Hepatocyte (in vitro differentiated cells): ENCODE measurements around the gene SH3BP2.

Source experiments
- EZH2 ChIP-seq: fragments of 200-600 bp; sonication (generic); IDR thresholded peaks from 2 replicates; pipeline ENCODE4 v1.6.1; 2016; ENCODE audit warnings: antibody characterized with exemption, mild to moderate bottlenecking, borderline replicate concordance
- TF ChIP-seq, protein P1 (sequence below): fragments of 200-600 bp; sonication (generic); IDR thresholded peaks from 2 replicates; pipeline ENCODE4 v1.5.1; 2016; ENCODE audit warnings: antibody characterized with exemption, mild to moderate bottlenecking; ENCODE audit not compliant: poor library complexity

GRCh38 chr4:2762048-2762447 lies 30.8 kb upstream of the SH3BP2 start:
- TF ChIP-seq, protein P1, sequence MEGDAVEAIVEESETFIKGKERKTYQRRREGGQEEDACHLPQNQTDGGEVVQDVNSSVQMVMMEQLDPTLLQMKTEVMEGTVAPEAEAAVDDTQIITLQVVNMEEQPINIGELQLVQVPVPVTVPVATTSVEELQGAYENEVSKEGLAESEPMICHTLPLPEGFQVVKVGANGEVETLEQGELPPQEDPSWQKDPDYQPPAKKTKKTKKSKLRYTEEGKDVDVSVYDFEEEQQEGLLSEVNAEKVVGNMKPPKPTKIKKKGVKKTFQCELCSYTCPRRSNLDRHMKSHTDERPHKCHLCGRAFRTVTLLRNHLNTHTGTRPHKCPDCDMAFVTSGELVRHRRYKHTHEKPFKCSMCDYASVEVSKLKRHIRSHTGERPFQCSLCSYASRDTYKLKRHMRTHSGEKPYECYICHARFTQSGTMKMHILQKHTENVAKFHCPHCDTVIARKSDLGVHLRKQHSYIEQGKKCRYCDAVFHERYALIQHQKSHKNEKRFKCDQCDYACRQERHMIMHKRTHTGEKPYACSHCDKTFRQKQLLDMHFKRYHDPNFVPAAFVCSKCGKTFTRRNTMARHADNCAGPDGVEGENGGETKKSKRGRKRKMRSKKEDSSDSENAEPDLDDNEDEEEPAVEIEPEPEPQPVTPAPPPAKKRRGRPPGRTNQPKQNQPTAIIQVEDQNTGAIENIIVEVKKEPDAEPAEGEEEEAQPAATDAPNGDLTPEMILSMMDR, result no peak
- no peak for TF ChIP-seq EZH2
